ENCODE measurements around the gene PIP5K1C.

The PIP5K1C gene

GRCh38 chr19:3721887-3722442, 21.7 kb upstream of the PIP5K1C start:
- DNase-seq, result no peak

GRCh38 chr19:3721131-3721886, 21.0 kb upstream of the PIP5K1C start:
- peak; percentile 88 for DNase-seq

- DNase-seq, result no peak
Observed at GRCh38 chr19:3720349-3720917, 20.2 kb upstream of the PIP5K1C start.

- no peak for DNase-seq
Observed at GRCh38 chr19:3719868-3720267, 19.6 kb upstream of the PIP5K1C start.

GRCh38 chr19:3716147-3716668, 15.9 kb upstream of the PIP5K1C start:
- no peak for DNase-seq

- no peak for DNase-seq
Observed at GRCh38 chr19:3712663-3713611, 12.7 kb upstream of the PIP5K1C start.

- DNase-seq, result peak; percentile 47
Observed at GRCh38 chr19:3710265-3710812, 10.1 kb upstream of the PIP5K1C start.

- no peak for DNase-seq
Observed at GRCh38 chr19:3708207-3708931, 8.1 kb upstream of the PIP5K1C start, which contains the start of gene TJP3. TJP3 (plus strand) TSS chr19:3708384; CDS start chr19:3728433, 20,049 bp downstream.

- DNase-seq, result no peak
Observed at GRCh38 chr19:3707868-3708206, 7.6 kb upstream of the PIP5K1C start.

GRCh38 chr19:3701200-3701599, 932 bp upstream of the PIP5K1C start:
- DNase-seq, result no peak

GRCh38 chr19:3699741-3700241, 477 bp downstream of the PIP5K1C start:
- no peak for DNase-seq

GRCh38 chr19:3698974-3699740, 1.1 kb downstream of the PIP5K1C start:
- peak; percentile 61 for DNase-seq

GRCh38 chr19:3698386-3698950, 1.8 kb downstream of the PIP5K1C start:
- DNase-seq, result peak; percentile 49

GRCh38 chr19:3697671-3698385, 2.4 kb downstream of the PIP5K1C start:
- DNase-seq, result no peak

GRCh38 chr19:3697094-3697493, 3.2 kb downstream of the PIP5K1C start:
- DNase-seq, result no peak

- no peak for DNase-seq
Observed at GRCh38 chr19:3696660-3696995, 3.6 kb downstream of the PIP5K1C start.

- no peak for DNase-seq
Observed at GRCh38 chr19:3695986-3696659, 4.1 kb downstream of the PIP5K1C start.

- DNase-seq, result no peak
Observed at GRCh38 chr19:3695124-3695733, 5.0 kb downstream of the PIP5K1C start.
